ENCODE results near the gene BTAF1. TPM values are rescaled to one million over a fixed set of nuclear protein-coding genes. Genes with fewer than 3 reads are reported as not detected.

BTAF1 gene
- total RNA-seq, 1 experiment from 2014 or later = 42.5 TPM

GRCh38 chr10:91886954-91887271, 36.7 kb upstream of the BTAF1 start:
- no peaks in the 10 kb centered on the region for H3K9me3 ChIP-seq (ENCODE audit: control insufficient read depth in 1 of 2, insufficient read depth in 1 of 2, low read depth in 1 of 2, low read length in 2 of 2)
- no peaks in the 10 kb centered on the region for H3K79me2 ChIP-seq (ENCODE audit: insufficient read depth, low read length)
- no peak for ATAC-seq
- ChIA-PET CTCF (no interaction called here), POLR2A (no interaction called here), RAD21 (ENCODE audit: low non-redundant PET in 1 of 2, low total read pairs in 2 of 2, uncharacterized antibody in 2 of 2, unreplicated experiment in 2 of 2) (no interaction called here)
- DNase-seq (ENCODE audit: low read depth, low spot score) = no peak
- BruUV-seq (replicated peaks) = no TSS peak
- no peaks in the 10 kb centered on the region for H4K20me1 ChIP-seq (ENCODE audit: insufficient read depth)
- no peaks in the 10 kb centered on the region for H3K36me3 ChIP-seq (ENCODE audit: control insufficient read depth in 1 of 2, insufficient read depth in 2 of 2, low read length in 2 of 2)
- no peaks in the 10 kb centered on the region for H3K9me2 ChIP-seq (ENCODE audit: insufficient read depth)
- H3K9ac ChIP-seq (ENCODE audit: low read length) = no peak overlapping the region
- H3K4me3 ChIP-seq (replicated peaks in 1 of 2; ENCODE audit: low read depth in 1 of 2, low read length in 2 of 2) = no peak overlapping the region
- no peak overlapping the region for H3K27ac ChIP-seq (ENCODE audit: low read depth, low read length)
- no peak for TF ChIP-seq EZH2 (IDR thresholded peaks at IDR 0.05)
- no peak for TF ChIP-seq YY1 (IDR thresholded peaks at IDR 0.05; ENCODE audit: extremely low read depth, insufficient replicate concordance, low read depth, low read length)
- TF ChIP-seq ZFX (IDR thresholded peaks at IDR 0.05) = no peak
- TF ChIP-seq REST (IDR thresholded peaks at IDR 0.05; ENCODE audit: low read depth) = no peak
- TF ChIP-seq CEBPB (IDR thresholded peaks at IDR 0.05; ENCODE audit: low read depth) = no peak
- no peak for TF ChIP-seq TCF7L2 (IDR thresholded peaks at IDR 0.05; ENCODE audit: borderline replicate concordance, extremely low read depth, insufficient read depth, insufficient read length)
- TF ChIP-seq SP1 (IDR thresholded peaks at IDR 0.05; ENCODE audit: low read depth) = no peak
- no peak for TF ChIP-seq ELF1 (IDR thresholded peaks at IDR 0.05; ENCODE audit: borderline replicate concordance, low read depth)
- TF ChIP-seq EGR1 (IDR thresholded peaks at IDR 0.05; ENCODE audit: low read depth) = no peak
- no peak for TF ChIP-seq RAD21 (IDR thresholded peaks at IDR 0.05; ENCODE audit: low read depth)
- no peak overlapping the region for H2AFZ ChIP-seq (ENCODE audit: low read depth, low read length, poor library complexity, severe bottlenecking)
- no peaks in the 10 kb centered on the region for H3K27me3 ChIP-seq (ENCODE audit: insufficient read depth, low read length)
- peaks cover 8 to 9% of the 10 kb centered on the region in 2 experiments; a peak in 3 of 4 replicates for H3K4me1 ChIP-seq (ENCODE audit: control insufficient read depth in 1 of 2, insufficient read depth in 2 of 2, low read length in 2 of 2)
- no peak overlapping the region for H3K4me2 ChIP-seq (ENCODE audit: low read length)
- intact Hi-C loops (cut with micrococcal nuclease) = no loop called here
